Esophagus muscularis mucosa (tissue), 4 donors: ENCODE data around the gene SLCO2A1. TPM values are rescaled to one million over a fixed set of nuclear protein-coding genes. Genes with fewer than 3 reads are reported as not detected.

Experiments
- DNase-seq: peaks from one replicate; pipeline ENCODE4 v3.0.0-alpha.2; 2017; ENCODE audit errors: extremely low spot score
- H3K27ac ChIP-seq, 4 donors: fragments of 200-600 bp; sonication (generic); replicated peaks in 1 of 4; 1 replicate in 3 of 4; 2 replicates in 1 of 4; pipeline ENCODE4 v1.5.1; 2016 to 2019; ENCODE audit warnings: mild to moderate bottlenecking in 1 of 4
- H3K27me3 ChIP-seq, 4 donors: fragments of 200-600 bp; sonication (generic); one replicate each; pipeline versions ENCODE4 v1.5.1 to v1.6.0; 2016 to 2019
- H3K36me3 ChIP-seq, 4 donors: fragments of 200-600 bp; sonication (generic); one replicate each; pipeline ENCODE4 v1.5.1; 2016 to 2019
- H3K4me1 ChIP-seq, 4 donors: fragments of 200-600 bp; sonication (generic); one replicate each; pipeline ENCODE4 v1.5.1; 2016 to 2019
- H3K4me3 ChIP-seq, 4 donors: fragments of 200-600 bp; sonication (generic); 1 replicate in 2 of 4; 2 replicates in 2 of 4; pipeline ENCODE4 v1.5.1; 2016 to 2019; ENCODE audit warnings: mild to moderate bottlenecking in 4 of 4, moderate library complexity in 1 of 4
- H3K9me3 ChIP-seq, 4 donors: fragments of 200-600 bp; sonication (generic); 1 replicate in 3 of 4; 2 replicates in 1 of 4; pipeline ENCODE4 v1.5.1; 2016 to 2019
- CTCF ChIP-seq, 3 experiments: fragments of 200-600 bp in 2 of 3; fragments of 450-650 bp in 1 of 3; sonication (generic) in 2 of 3; IDR thresholded peaks; one replicate each; pipeline ENCODE4 v1.5.1; 2017 to 2019; ENCODE audit warnings: antibody characterized with exemption in 3 of 3, mild to moderate bottlenecking in 2 of 3, moderate library complexity in 1 of 3
- EP300 ChIP-seq: sonication (generic); formaldehyde crosslinking; IDR thresholded peaks from one replicate; pipeline ENCODE4 v1.6.1; 2017; ENCODE audit warnings: antibody characterized with exemption
- POLR2A ChIP-seq: fragments of 450-650 bp; IDR thresholded peaks from one replicate; pipeline ENCODE4 v1.6.1; 2017; ENCODE audit warnings: antibody characterized with exemption, moderate library complexity, mild to moderate bottlenecking, low read depth
- POLR2AphosphoS5 ChIP-seq, 2 donors: sonication (generic); formaldehyde crosslinking; IDR thresholded peaks; one replicate each; pipeline ENCODE4 v1.6.1; 2017; ENCODE audit warnings: antibody characterized with exemption in 2 of 2
- WGBS: methylation state at CpG from one replicate; pipeline ENCODE4 v1.1.5; 2018; 5-methylcytosine and 5-hydroxymethylcytosine counted together
- intact Hi-C: fragments of 100-400 bp; cut with DNase I; formaldehyde crosslinking; loops from one replicate; pipeline ENCODE4 v1.15.1; 2023
- total RNA-seq, 4 donors: library from RNA; depleted of rRNA; stranded (reverse); fragments of >200 nt; gene quantifications; one replicate each; pipeline versions ENCODE4 v1.1.0 to v1.2.1, GENCODE V29; 2016

Gene SLCO2A1
- total RNA-seq, 4 donors from 2014 or later = 8.3 to 17.6 (median 13.8) TPM

- Histone ChIP-seq H3K36me3 (no peaks in the 10 kb centered on the region), H3K4me1 (no peaks in the 10 kb centered on the region), H3K9me3 (peaks cover 0 to 9% (median 3%) of the 10 kb centered on the region in 4 donors), H3K4me3 (no peak overlapping the region), H3K27ac (no peak overlapping the region), H3K27me3 (no peaks in the 10 kb centered on the region)
- intact Hi-C loops = no loop called here
- 89% methylated on average over 2 of the region's 2 CpGs for WGBS
- no peak for DNase-seq
- TF ChIP-seq POLR2AphosphoS5 (IDR thresholded peaks at IDR 0.05) (no peak), POLR2A (no peak), EP300 (no peak), CTCF (IDR thresholded peaks at IDR 0.05) (no peak)
Measured at GRCh38 chr3:134076851-134077250, 47.1 kb upstream of the SLCO2A1 start.

- no peaks in the 10 kb centered on the region for H3K36me3 ChIP-seq
- no peak for TF ChIP-seq EP300
- H3K27me3 ChIP-seq = no peaks in the 10 kb centered on the region
- DNase-seq = no peak
- H3K9me3 ChIP-seq = peaks cover 0 to 6% (median 2%) of the 10 kb centered on the region in 4 donors
- H3K4me1 ChIP-seq = peaks cover 0 to 6% (median 2%) of the 10 kb centered on the region in 4 donors
- no peak overlapping the region for H3K4me3 ChIP-seq
- 94% methylated on average over 6 of the region's 6 CpGs for WGBS
- intact Hi-C loops = no loop called here
- no peak overlapping the region for H3K27ac ChIP-seq
Measured at GRCh38 chr3:134075846-134076245, 46.1 kb upstream of the SLCO2A1 start.

- intact Hi-C loops = no loop called here
- 100% methylated on average over 3 of the region's 3 CpGs for WGBS
Measured at GRCh38 chr3:134075568-134075825, 45.8 kb upstream of the SLCO2A1 start.

GRCh38 chr3:134074790-134075567, 45.3 kb upstream of the SLCO2A1 start:
- Histone ChIP-seq H3K27me3 (no peaks in the 10 kb centered on the region), H3K4me1 (peaks cover 0 to 9% (median 2%) of the 10 kb centered on the region in 4 donors), H3K36me3 (no peaks in the 10 kb centered on the region), H3K4me3 (no peak overlapping the region), H3K27ac (no peak overlapping the region), H3K9me3 (peaks cover 0 to 3% (median 0%) of the 10 kb centered on the region in 4 donors)
- TF ChIP-seq POLR2AphosphoS5 (IDR thresholded peaks at IDR 0.05) (no peak), CTCF (IDR thresholded peaks at IDR 0.05) (no peak)
- no peak for DNase-seq
- intact Hi-C loops = no loop called here
- WGBS = 95% methylated on average over 7 of the region's 9 CpGs

More at GRCh38 chr3:134075568-134075825, 45.8 kb upstream of the SLCO2A1 start:
- no peak for TF ChIP-seq POLR2AphosphoS5 (IDR thresholded peaks at IDR 0.05)
- TF ChIP-seq POLR2A = no peak
- TF ChIP-seq EP300 = no peak
- TF ChIP-seq CTCF (IDR thresholded peaks at IDR 0.05) = no peak
- Histone ChIP-seq H3K36me3 (no peaks in the 10 kb centered on the region), H3K4me1 (peaks cover 0 to 9% (median 2%) of the 10 kb centered on the region in 4 donors), H3K27me3 (no peaks in the 10 kb centered on the region), H3K9me3 (peaks cover 0 to 6% (median under 1%) of the 10 kb centered on the region in 4 donors), H3K4me3 (no peak overlapping the region), H3K27ac (no peak overlapping the region)
- DNase-seq = no peak

GRCh38 chr3:134074001-134074789, 44.5 kb upstream of the SLCO2A1 start:
- Histone ChIP-seq H3K4me1 (peaks cover 0 to 9% (median 2%) of the 10 kb centered on the region in 4 donors), H3K27ac (no peak overlapping the region), H3K9me3 (no peaks in the 10 kb centered on the region), H3K27me3 (no peaks in the 10 kb centered on the region), H3K4me3 (no peak overlapping the region), H3K36me3 (no peaks in the 10 kb centered on the region)
- TF ChIP-seq POLR2AphosphoS5 (IDR thresholded peaks at IDR 0.05) = no peak
- no peak for TF ChIP-seq CTCF (IDR thresholded peaks at IDR 0.05)
- TF ChIP-seq EP300 = no peak
- no peak for TF ChIP-seq POLR2A
- WGBS = 83% methylated on average over 5 of the region's 10 CpGs
- DNase-seq = no peak
- intact Hi-C loops = no loop called here
